Endothelial cell of umbilical vein (primary cell): ENCODE measurements around the gene SCO2. TPM values are rescaled to one million over a fixed set of nuclear protein-coding genes. Genes with fewer than 3 reads are reported as not detected.

ENCODE experiments used
- BruUV-seq: library from RNA; stranded (reverse); fragments of 400-500 nt; replicated peaks from 2 replicates; lab custom pipeline; 2021; lab: Mats Ljungman, UMichigan
- CTCF ChIA-PET: fragments of 300-600, 350-600 bp; sonication (Branson Sonifier 250); formaldehyde crosslinking; loops from one replicate; lab custom pipeline; 2021; ENCODE audit warnings: antibody characterized with exemption, inconsistent platforms; lab: Charles Lee
- POLR2A ChIA-PET: fragments of 300-600, 350-600 bp; sonication (Branson Sonifier 250); formaldehyde crosslinking; loops from one replicate; lab custom pipeline; 2021; ENCODE audit warnings: antibody characterized with exemption, inconsistent platforms; lab: Charles Lee
- DNase-seq: peaks from one replicate; pipeline ENCODE4 v3.0.0-alpha.2; 2011; ENCODE audit warnings: low read depth, low spot score
- FAIRE-seq: peaks from 2 replicates; lab custom pipeline; 2011; peaks lifted over from hg19 to GRCh38; lab: Jason Lieb, UNC
- H2AFZ ChIP-seq: 2 replicates; pipeline ENCODE4 v1.6.0; 2012; ENCODE audit warnings: low read depth, low read length, control low read depth, inconsistent platforms
- H3K27ac ChIP-seq: 2 replicates; pipeline ENCODE4 v1.5.1; 2011; ENCODE audit warnings: low read depth, mild to moderate bottlenecking, control low read depth, low read length, moderate library complexity; ENCODE audit not compliant: insufficient read depth
- H3K27me3 ChIP-seq, 2 experiments: 2 replicates each; pipeline versions ENCODE4 v1.6.0 to v1.6.1; 2011; ENCODE audit warnings: low read length in 2 of 2, mixed read lengths in 1 of 2; ENCODE audit not compliant: control insufficient read depth in 2 of 2, insufficient read depth in 2 of 2
- H3K36me3 ChIP-seq, 2 experiments: 2 replicates in 1 of 2; 3 replicates in 1 of 2; pipeline ENCODE4 v1.5.1; 2011; ENCODE audit warnings: low read length in 2 of 2, mild to moderate bottlenecking in 1 of 2, moderate library complexity in 1 of 2; ENCODE audit not compliant: control insufficient read depth in 2 of 2, insufficient read depth in 2 of 2; ENCODE audit errors: extremely low read depth in 1 of 2
- H3K4me1 ChIP-seq: 3 replicates; pipeline ENCODE4 v1.5.1; 2011; ENCODE audit warnings: mild to moderate bottlenecking, low read length; ENCODE audit not compliant: control insufficient read depth, insufficient read depth; ENCODE audit errors: extremely low read depth
- H3K4me2 ChIP-seq: 2 replicates; pipeline ENCODE4 v1.6.1; 2011; ENCODE audit warnings: low read length, control low read depth, mixed read lengths; ENCODE audit not compliant: insufficient read depth
- H3K4me3 ChIP-seq, 3 experiments: fragments of 200-600 bp in 1 of 3; sonication (generic), shearing (Covaris generic) in 1 of 3; replicated peaks in 1 of 3; 2 replicates each; pipeline ENCODE4 v1.5.1; 2011 to 2016; ENCODE audit warnings: control low read depth in 3 of 3, low read length in 3 of 3, mild to moderate bottlenecking in 2 of 3, inconsistent platforms in 1 of 3, low read depth in 1 of 3, moderate library complexity in 1 of 3; ENCODE audit not compliant: insufficient read depth in 1 of 3
- H3K79me2 ChIP-seq: 2 replicates; pipeline ENCODE4 v1.6.0; 2012; ENCODE audit warnings: low read length, inconsistent platforms; ENCODE audit not compliant: control insufficient read depth, insufficient read depth
- H3K9ac ChIP-seq: replicated peaks from 2 replicates; pipeline ENCODE3; 2011; ENCODE audit warnings: low read length, control low read depth; ENCODE audit not compliant: insufficient read depth; ENCODE audit errors: extremely low read depth
- H3K9me1 ChIP-seq: replicated peaks from 3 replicates; pipeline ENCODE4 v1.6.0; 2011; ENCODE audit warnings: mild to moderate bottlenecking, low read length; ENCODE audit not compliant: control insufficient read depth, insufficient read depth; ENCODE audit errors: extremely low read depth
- H3K9me3 ChIP-seq: replicated peaks from 2 replicates; pipeline ENCODE4 v1.5.1; 2012; ENCODE audit warnings: low read length, inconsistent platforms; ENCODE audit not compliant: control insufficient read depth, insufficient read depth
- H4K20me1 ChIP-seq: replicated peaks from 2 replicates; pipeline ENCODE3; 2011; ENCODE audit warnings: mild to moderate bottlenecking, low read length; ENCODE audit not compliant: control insufficient read depth, insufficient read depth; ENCODE audit errors: extremely low read depth
- EZH2 ChIP-seq: IDR thresholded peaks from 2 replicates; pipeline ENCODE4 v1.6.1; 2012; ENCODE audit warnings: borderline replicate concordance, low read depth, mild to moderate bottlenecking, moderate library complexity, low read length, inconsistent platforms; ENCODE audit not compliant: severe bottlenecking
- FOS ChIP-seq: IDR thresholded peaks from 2 replicates; pipeline ENCODE4 v1.6.1; 2011; ENCODE audit warnings: mild to moderate bottlenecking, low read length, moderate library complexity, borderline replicate concordance; ENCODE audit not compliant: insufficient read depth
- GATA2 ChIP-seq: IDR thresholded peaks from 2 replicates; pipeline ENCODE4 v1.7.0; 2011; ENCODE audit warnings: low read depth, mild to moderate bottlenecking, moderate library complexity, mixed read lengths, low read length; ENCODE audit not compliant: insufficient read length, insufficient read depth
- JUN ChIP-seq: IDR thresholded peaks from 2 replicates; pipeline ENCODE4 v1.6.1; 2011; ENCODE audit warnings: borderline replicate concordance, low read depth; ENCODE audit not compliant: insufficient read length, insufficient read depth
- MYC ChIP-seq: IDR thresholded peaks from one replicate; pipeline ENCODE4 v1.6.1; 2011; ENCODE audit warnings: mild to moderate bottlenecking, low read depth, low read length
- POLR2A ChIP-seq: IDR thresholded peaks from 2 replicates; pipeline ENCODE4 v1.6.1; 2012; ENCODE audit warnings: low read depth, mild to moderate bottlenecking, control low read depth, low read length
- POLR2AphosphoS5 ChIP-seq: IDR thresholded peaks from 2 replicates; pipeline ENCODE4 v1.6.1; 2012; ENCODE audit warnings: low read depth, mild to moderate bottlenecking, control low read depth, low read length, moderate library complexity; ENCODE audit not compliant: insufficient read depth
- dilution Hi-C: fragments of 300-500 bp; cut with MboI; formaldehyde crosslinking; loops from one replicate; pipeline ENCODE4 v1.15.0; 2019; ENCODE audit warnings: low sequenced_read_pairs; ENCODE audit not compliant: extremely low pct_ligation_motif_present
- intact Hi-C: fragments of 100-400 bp; cut with micrococcal nuclease; formaldehyde crosslinking; loops from one replicate; pipeline ENCODE4 v1.10.0; 2022
- polyA plus RNA-seq, 4 experiments: library from polyadenylated mRNA; depleted of rRNA in 3 of 4; stranded (reverse) in 3 of 4; unstranded in 1 of 4; fragments of >200 nt; gene quantifications; 2 replicates each; pipeline versions ENCODE4 v1.2.1 to v1.2.3, GENCODE V29; 2011 to 2012; ENCODE audit warnings: missing spikeins in 1 of 4
- total RNA-seq: library from RNA; stranded (reverse); gene quantifications from 2 replicates; pipeline ENCODE4 v1.2.3, GENCODE V29; 2021
- TF ChIP-seq, protein P1 (sequence below), 2 donors: IDR thresholded peaks; 1 replicate in 1 of 2; 2 replicates in 1 of 2; pipeline ENCODE4 v1.5.1; 2011; ENCODE audit warnings: low read length in 2 of 2, mild to moderate bottlenecking in 2 of 2, moderate library complexity in 2 of 2, control low read depth in 1 of 2, inconsistent platforms in 1 of 2, low read depth in 1 of 2; ENCODE audit not compliant: insufficient read depth in 1 of 2; ENCODE audit errors: extremely low read depth in 1 of 2
- TF ChIP-seq, protein P2 (sequence below): IDR thresholded peaks from 2 replicates; pipeline ENCODE4 v1.6.1; 2011; ENCODE audit not compliant: insufficient read depth, insufficient read length

Gene SCO2
- total and polyA plus RNA-seq, 2 donors (not counting 3 experiments of a cell fraction or from before 2014, with no cell fraction given) = 3.5 to 3.7 TPM

DNA sequence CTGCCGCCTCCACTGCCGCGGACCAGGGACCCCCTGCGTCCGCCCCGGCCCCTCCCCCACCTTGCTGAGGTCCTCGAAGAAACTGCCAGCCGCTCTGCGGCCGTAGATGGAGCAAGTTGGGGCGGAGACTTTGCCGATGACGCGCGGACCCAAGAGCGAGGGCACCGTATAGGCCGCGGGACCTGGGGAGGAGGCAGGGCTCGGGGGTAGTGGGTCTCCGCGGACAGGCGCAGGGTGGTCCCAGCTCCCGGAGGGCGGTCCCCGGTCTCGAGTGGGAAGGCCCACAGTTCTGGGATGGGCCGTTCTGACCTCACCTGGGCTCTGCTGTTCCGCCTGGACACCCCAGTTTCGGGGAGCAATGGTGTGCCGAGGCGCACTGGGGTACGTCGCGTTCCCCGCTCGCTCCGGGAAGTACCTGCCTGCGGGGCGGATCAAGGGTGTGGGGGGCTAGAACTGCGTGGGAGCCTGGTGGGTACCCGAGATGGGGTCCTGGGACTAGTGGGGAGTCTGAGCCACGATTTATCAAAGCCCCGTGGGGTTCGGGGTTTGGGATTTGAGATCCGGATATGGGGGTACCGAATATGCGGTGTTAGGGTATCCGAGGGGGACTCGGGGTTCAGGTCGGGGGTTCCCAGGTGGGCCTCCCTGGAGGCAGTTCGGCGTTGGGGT lies 5.6 kb upstream of the SCO2 start:
- H3K9me3 ChIP-seq = no peaks in the 10 kb centered on the region
- no peak overlapping the region for H3K4me3 ChIP-seq
- no TSS peak for BruUV-seq
- H3K36me3 ChIP-seq = no peaks in the 10 kb centered on the region
- dilution Hi-C loops (no loop called here), intact Hi-C loops (no loop called here)
- H3K9me1 ChIP-seq = no peaks in the 10 kb centered on the region
- no peak overlapping the region for H3K9ac ChIP-seq
- no peak overlapping the region for H3K27ac ChIP-seq
- DNase-seq = peak; percentile 27
- peaks cover 3 to 13% of the 10 kb centered on the region in 2 experiments for H3K27me3 ChIP-seq
- peak overlapping the region; percentile 72 for H3K4me2 ChIP-seq
- ChIA-PET CTCF (interaction anchor here (0.5 to 1.7 kb wide), 2 partner anchors 26 to 89 kb away, joined by 3 to 10 read pairs; no protein-coding TSS in a partner anchor), POLR2A (no interaction called here)
- H4K20me1 ChIP-seq = no peaks in the 10 kb centered on the region
- H3K79me2 ChIP-seq = no peaks in the 10 kb centered on the region
- FAIRE-seq = peak; percentile 62
- no peak overlapping the region for H2AFZ ChIP-seq
- TF ChIP-seq JUN (no peak), EZH2 (no peak), POLR2AphosphoS5 (no peak), GATA2 (no peak), POLR2A (no peak), MYC (no peak), FOS (no peak)
- TF ChIP-seq, protein P1, sequence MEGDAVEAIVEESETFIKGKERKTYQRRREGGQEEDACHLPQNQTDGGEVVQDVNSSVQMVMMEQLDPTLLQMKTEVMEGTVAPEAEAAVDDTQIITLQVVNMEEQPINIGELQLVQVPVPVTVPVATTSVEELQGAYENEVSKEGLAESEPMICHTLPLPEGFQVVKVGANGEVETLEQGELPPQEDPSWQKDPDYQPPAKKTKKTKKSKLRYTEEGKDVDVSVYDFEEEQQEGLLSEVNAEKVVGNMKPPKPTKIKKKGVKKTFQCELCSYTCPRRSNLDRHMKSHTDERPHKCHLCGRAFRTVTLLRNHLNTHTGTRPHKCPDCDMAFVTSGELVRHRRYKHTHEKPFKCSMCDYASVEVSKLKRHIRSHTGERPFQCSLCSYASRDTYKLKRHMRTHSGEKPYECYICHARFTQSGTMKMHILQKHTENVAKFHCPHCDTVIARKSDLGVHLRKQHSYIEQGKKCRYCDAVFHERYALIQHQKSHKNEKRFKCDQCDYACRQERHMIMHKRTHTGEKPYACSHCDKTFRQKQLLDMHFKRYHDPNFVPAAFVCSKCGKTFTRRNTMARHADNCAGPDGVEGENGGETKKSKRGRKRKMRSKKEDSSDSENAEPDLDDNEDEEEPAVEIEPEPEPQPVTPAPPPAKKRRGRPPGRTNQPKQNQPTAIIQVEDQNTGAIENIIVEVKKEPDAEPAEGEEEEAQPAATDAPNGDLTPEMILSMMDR (IDR thresholded peaks at IDR 0.05; ENCODE audit: extremely low read depth in 1 of 2, insufficient read depth in 1 of 2, low read depth in 1 of 2, low read length in 2 of 2) = no peak
- TF ChIP-seq, protein P2, sequence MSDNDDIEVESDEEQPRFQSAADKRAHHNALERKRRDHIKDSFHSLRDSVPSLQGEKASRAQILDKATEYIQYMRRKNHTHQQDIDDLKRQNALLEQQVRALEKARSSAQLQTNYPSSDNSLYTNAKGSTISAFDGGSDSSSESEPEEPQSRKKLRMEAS = no peak
- H3K4me1 ChIP-seq = peaks cover 23% of the 10 kb centered on the region
